Gastrocnemius medialis (tissue), 4 donors: Measurements from ENCODE around the gene ANKS1B.

ENCODE experiments used
- POLR2A ChIP-seq, 2 donors: fragments of 450-650 bp; IDR thresholded peaks; one replicate each; pipeline ENCODE4 v1.6.1; 2017; ENCODE audit warnings: antibody characterized with exemption in 2 of 2, mild to moderate bottlenecking in 2 of 2, moderate library complexity in 2 of 2
- TF ChIP-seq, protein P1 (sequence below), 5 experiments: fragments of 450-650 bp in 3 of 5; fragments of 200-600 bp in 2 of 5; sonication (generic) in 2 of 5; IDR thresholded peaks in 4 of 5; conservative IDR thresholded peaks in 1 of 5; 1 replicate in 4 of 5; 2 replicates in 1 of 5; pipeline ENCODE4 v1.5.1; 2016 to 2019; ENCODE audit warnings: antibody characterized with exemption in 5 of 5, mild to moderate bottlenecking in 3 of 5, moderate library complexity in 3 of 5

DNA sequence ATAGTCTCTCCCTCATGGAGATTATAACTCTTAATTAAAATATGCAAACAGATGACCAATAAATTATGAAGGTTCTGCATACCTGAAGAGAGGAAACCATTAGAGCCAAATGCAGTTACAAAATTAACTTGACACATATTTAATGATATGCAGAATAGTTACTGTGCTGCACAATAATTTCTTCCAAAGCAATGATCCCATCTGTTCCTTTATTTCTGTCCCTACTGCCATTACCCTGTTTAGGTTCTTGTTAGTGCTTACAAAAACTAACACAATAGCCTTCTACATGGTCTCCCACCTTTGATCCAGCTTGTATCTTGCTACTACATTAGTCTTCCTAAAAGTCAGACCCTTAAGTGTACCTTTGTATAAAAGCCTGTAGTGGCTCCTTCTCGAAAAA lies 928.5 kb downstream of the ANKS1B start:
- TF ChIP-seq, protein P1, sequence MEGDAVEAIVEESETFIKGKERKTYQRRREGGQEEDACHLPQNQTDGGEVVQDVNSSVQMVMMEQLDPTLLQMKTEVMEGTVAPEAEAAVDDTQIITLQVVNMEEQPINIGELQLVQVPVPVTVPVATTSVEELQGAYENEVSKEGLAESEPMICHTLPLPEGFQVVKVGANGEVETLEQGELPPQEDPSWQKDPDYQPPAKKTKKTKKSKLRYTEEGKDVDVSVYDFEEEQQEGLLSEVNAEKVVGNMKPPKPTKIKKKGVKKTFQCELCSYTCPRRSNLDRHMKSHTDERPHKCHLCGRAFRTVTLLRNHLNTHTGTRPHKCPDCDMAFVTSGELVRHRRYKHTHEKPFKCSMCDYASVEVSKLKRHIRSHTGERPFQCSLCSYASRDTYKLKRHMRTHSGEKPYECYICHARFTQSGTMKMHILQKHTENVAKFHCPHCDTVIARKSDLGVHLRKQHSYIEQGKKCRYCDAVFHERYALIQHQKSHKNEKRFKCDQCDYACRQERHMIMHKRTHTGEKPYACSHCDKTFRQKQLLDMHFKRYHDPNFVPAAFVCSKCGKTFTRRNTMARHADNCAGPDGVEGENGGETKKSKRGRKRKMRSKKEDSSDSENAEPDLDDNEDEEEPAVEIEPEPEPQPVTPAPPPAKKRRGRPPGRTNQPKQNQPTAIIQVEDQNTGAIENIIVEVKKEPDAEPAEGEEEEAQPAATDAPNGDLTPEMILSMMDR (IDR thresholded peaks at IDR 0.05 in 4 of 5, conservative IDR thresholded peaks at IDR 0.05 in 1 of 5): no peak
- TF ChIP-seq POLR2A (IDR thresholded peaks at IDR 0.05): no peak
